Activated B cell treated with CpG ODN at 0.5 μM for 24 hours (primary cell): ENCODE results near the gene PPEF2. TPM values are rescaled to one million over a fixed set of nuclear protein-coding genes. Genes with fewer than 3 reads are reported as not detected.

Experiments used
- ATAC-seq: fragments of 200-7000 bp; cut with Tn5 transposase; one replicate; pipeline ENCODE4 v1.10.0; 2021; ENCODE audit warnings: low read depth, mild to moderate bottlenecking, moderate library complexity
- CTCF ChIA-PET: fragments of 350-600 bp; sonication (Branson Sonifier 250); formaldehyde crosslinking; loops from one replicate; lab custom pipeline; 2021; ENCODE audit warnings: antibody characterized with exemption; lab: Charles Lee
- POLR2A ChIA-PET: fragments of 350-600 bp; sonication (Branson Sonifier 250); formaldehyde crosslinking; loops from one replicate; lab custom pipeline; 2021; ENCODE audit warnings: antibody characterized with exemption; lab: Charles Lee
- DNase-seq: peaks from one replicate; pipeline ENCODE4 v3.0.0; 2022
- H3K27ac Mint-ChIP-seq: one replicate; pipeline ENCODE4 v1.8.0; 2020; ENCODE audit warnings: mixed read lengths
- H3K27me3 Mint-ChIP-seq: one replicate; pipeline ENCODE4 v1.8.0; 2021; ENCODE audit warnings: mixed read lengths
- H3K36me3 Mint-ChIP-seq: one replicate; pipeline ENCODE4 v1.8.0; 2021; ENCODE audit warnings: low read depth, mixed read lengths
- H3K4me1 Mint-ChIP-seq: one replicate; pipeline ENCODE4 v1.8.0; 2021; ENCODE audit warnings: mixed read lengths
- H3K4me3 Mint-ChIP-seq: one replicate; pipeline ENCODE4 v1.8.0; 2020; ENCODE audit warnings: mild to moderate bottlenecking, mixed read lengths
- H3K9me3 Mint-ChIP-seq: one replicate; pipeline ENCODE4 v1.8.0; 2020; ENCODE audit warnings: mixed read lengths
- intact Hi-C: fragments of 100-400 bp; cut with micrococcal nuclease; formaldehyde crosslinking; loops from one replicate; pipeline ENCODE4 v1.15.1; 2024
- total RNA-seq: library from RNA; stranded (reverse); gene quantifications from 2 replicates; pipeline ENCODE4 v1.2.3, GENCODE V29; 2022
- TF ChIP-seq, protein P1 (sequence below): fragments of 200-600 bp; IDR thresholded peaks from one replicate; pipeline ENCODE4 v1.8.0; 2022; ENCODE audit warnings: antibody characterized with exemption, mild to moderate bottlenecking

PPEF2 gene
- total RNA-seq, 1 donor from 2014 or later = 0.35 TPM

GRCh38 chr4:75889537-75890199, 12.6 kb downstream of the PPEF2 start:
- no peak overlapping the region for H3K27ac Mint-ChIP-seq

DNA sequence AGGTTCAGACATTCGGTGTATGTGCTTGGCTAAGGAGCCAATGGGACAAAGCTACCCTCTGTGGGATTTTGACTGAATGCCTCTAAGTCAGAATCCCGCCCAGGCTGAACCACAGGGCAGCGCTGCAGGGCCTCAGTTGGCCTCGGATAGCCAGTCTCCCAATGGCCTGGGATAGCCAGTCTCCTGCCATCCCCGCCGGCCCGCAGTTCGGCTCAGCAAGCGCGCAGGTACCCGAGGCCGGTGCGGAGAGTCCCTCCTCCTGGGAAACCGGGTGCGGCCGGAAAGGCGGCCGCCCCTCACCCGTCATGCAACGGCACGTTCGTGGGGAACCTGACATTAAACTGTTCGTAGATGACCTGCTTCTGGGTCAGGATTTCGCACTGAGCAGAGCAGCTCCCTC, 16.1 kb downstream of the PPEF2 start:
- DNase-seq (no peak), ATAC-seq (no peak)
- ChIA-PET CTCF (interaction anchor here (1.5 kb wide), 1 partner anchor 10 kb away, joined by 8 read pairs; no protein-coding TSS in a partner anchor), POLR2A (no interaction called here)
- no peaks in the 10 kb centered on the region for H3K9me3 Mint-ChIP-seq
- TF ChIP-seq, protein P1, sequence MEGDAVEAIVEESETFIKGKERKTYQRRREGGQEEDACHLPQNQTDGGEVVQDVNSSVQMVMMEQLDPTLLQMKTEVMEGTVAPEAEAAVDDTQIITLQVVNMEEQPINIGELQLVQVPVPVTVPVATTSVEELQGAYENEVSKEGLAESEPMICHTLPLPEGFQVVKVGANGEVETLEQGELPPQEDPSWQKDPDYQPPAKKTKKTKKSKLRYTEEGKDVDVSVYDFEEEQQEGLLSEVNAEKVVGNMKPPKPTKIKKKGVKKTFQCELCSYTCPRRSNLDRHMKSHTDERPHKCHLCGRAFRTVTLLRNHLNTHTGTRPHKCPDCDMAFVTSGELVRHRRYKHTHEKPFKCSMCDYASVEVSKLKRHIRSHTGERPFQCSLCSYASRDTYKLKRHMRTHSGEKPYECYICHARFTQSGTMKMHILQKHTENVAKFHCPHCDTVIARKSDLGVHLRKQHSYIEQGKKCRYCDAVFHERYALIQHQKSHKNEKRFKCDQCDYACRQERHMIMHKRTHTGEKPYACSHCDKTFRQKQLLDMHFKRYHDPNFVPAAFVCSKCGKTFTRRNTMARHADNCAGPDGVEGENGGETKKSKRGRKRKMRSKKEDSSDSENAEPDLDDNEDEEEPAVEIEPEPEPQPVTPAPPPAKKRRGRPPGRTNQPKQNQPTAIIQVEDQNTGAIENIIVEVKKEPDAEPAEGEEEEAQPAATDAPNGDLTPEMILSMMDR = no peak
- no peaks in the 10 kb centered on the region for H3K4me1 Mint-ChIP-seq
- no peaks in the 10 kb centered on the region for H3K36me3 Mint-ChIP-seq
- H3K27me3 Mint-ChIP-seq = peaks cover 6% of the 10 kb centered on the region
- H3K4me3 Mint-ChIP-seq = no peak overlapping the region
- no peak overlapping the region for H3K27ac Mint-ChIP-seq
- intact Hi-C loops = no loop called here

More at GRCh38 chr4:75889537-75890199, 12.6 kb downstream of the PPEF2 start:
- TF ChIP-seq, protein P1 = no peak
- intact Hi-C loops = no loop called here
- Mint-ChIP-seq H3K4me3 (no peak overlapping the region), H3K36me3 (no peaks in the 10 kb centered on the region), H3K4me1 (no peaks in the 10 kb centered on the region), H3K27me3 (peaks cover 2% of the 10 kb centered on the region), H3K9me3 (no peaks in the 10 kb centered on the region)
- ATAC-seq (no peak), DNase-seq (no peak)
- ChIA-PET POLR2A (no interaction called here), CTCF (interaction anchor here (1.0 kb wide), 1 partner anchor 12 kb away, joined by 3 read pairs; no protein-coding TSS in a partner anchor)

GRCh38 chr4:75881476-75881875, 20.8 kb downstream of the PPEF2 start:
- ChIA-PET CTCF (no interaction called here), POLR2A (no interaction called here)
- TF ChIP-seq, protein P1 = no peak
- ATAC-seq (no peak), DNase-seq (no peak)
- Mint-ChIP-seq H3K27ac (no peak overlapping the region), H3K4me3 (no peak overlapping the region), H3K4me1 (no peaks in the 10 kb centered on the region), H3K27me3 (peaks cover 10% of the 10 kb centered on the region), H3K9me3 (no peaks in the 10 kb centered on the region), H3K36me3 (no peaks in the 10 kb centered on the region)
- intact Hi-C loops = no loop called here

DNA sequence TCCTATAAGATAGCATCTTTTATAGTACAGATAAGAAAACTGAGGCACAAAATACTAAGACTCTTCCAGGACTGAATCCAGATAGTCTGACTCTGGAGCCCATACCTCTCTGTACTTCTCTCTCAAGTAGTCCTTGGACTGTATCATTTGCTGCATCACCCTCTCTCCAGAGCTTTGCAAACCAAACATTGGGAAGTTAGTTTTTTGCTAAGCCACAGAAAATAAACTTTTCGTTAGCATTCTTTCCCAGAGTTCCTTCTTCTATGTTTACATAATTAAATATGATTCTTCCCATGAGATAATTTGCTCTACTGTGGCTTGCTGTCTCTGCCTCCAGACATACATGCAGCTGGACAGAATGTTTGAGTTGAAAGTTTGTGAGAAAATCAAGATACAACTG, 22.0 kb downstream of the PPEF2 start:
- Mint-ChIP-seq H3K36me3 (no peaks in the 10 kb centered on the region), H3K27me3 (peaks cover 10% of the 10 kb centered on the region), H3K4me1 (no peaks in the 10 kb centered on the region), H3K4me3 (no peak overlapping the region), H3K9me3 (no peaks in the 10 kb centered on the region), H3K27ac (no peak overlapping the region)
- ATAC-seq = no peak
- ChIA-PET CTCF (no interaction called here), POLR2A (no interaction called here)
- intact Hi-C loops = no loop called here
- TF ChIP-seq, protein P1 = no peak
- DNase-seq = no peak

DNA sequence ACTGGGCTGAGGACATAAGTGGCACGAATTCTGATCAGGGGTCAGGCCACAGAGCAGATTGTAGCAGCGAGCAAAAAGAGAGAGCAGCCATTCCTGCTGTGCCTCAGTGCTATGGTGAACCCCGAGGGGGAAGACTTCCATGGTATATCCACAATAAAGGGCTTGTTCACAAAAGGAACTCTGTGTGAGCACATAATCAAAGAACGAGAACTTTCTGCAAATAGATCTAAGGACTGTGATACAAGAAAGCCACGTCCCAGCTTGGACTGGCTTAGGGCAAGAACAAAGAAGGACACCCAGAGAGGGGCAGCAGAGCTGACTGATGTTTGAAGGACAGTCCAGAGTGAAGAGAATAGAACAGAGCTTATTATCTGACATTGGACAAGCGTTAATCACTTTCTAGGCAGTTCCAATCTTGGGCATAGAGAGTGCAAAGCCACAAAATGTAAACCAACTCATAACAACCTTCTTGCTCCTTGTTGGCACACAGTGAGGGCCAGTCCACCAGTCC, 24.0 kb downstream of the PPEF2 start:
- ChIA-PET POLR2A (no interaction called here), CTCF (interaction anchor here (0.6 kb wide), 1 partner anchor 17 kb away, joined by 3 read pairs; no protein-coding TSS in a partner anchor)
- TF ChIP-seq, protein P1 = no peak
- Mint-ChIP-seq H3K27me3 (peaks cover 8% of the 10 kb centered on the region), H3K36me3 (no peaks in the 10 kb centered on the region), H3K9me3 (no peaks in the 10 kb centered on the region), H3K4me1 (no peaks in the 10 kb centered on the region), H3K27ac (no peak overlapping the region), H3K4me3 (no peak overlapping the region)
- ATAC-seq = no peak
- DNase-seq = no peak
- intact Hi-C loops = no loop called here
